GM21515 (cell line): ENCODE results near the gene WDFY1.
"Not testable (repeated sequence)": the region's sequence is repeated elsewhere in the genome, so short reads cannot be mapped to it uniquely, and the experiment has no call there.

Source experiments
- ATAC-seq: cut with Tn5 transposase; IDR thresholded peaks from one replicate; pipeline ENCODE4 v1.9.1; 2021; ENCODE audit not compliant: unreplicated experiment

WDFY1 gene

GRCh38 chr2:223897669-223898330, 47.3 kb downstream of the WDFY1 start:
- ATAC-seq: no peak

DNA sequence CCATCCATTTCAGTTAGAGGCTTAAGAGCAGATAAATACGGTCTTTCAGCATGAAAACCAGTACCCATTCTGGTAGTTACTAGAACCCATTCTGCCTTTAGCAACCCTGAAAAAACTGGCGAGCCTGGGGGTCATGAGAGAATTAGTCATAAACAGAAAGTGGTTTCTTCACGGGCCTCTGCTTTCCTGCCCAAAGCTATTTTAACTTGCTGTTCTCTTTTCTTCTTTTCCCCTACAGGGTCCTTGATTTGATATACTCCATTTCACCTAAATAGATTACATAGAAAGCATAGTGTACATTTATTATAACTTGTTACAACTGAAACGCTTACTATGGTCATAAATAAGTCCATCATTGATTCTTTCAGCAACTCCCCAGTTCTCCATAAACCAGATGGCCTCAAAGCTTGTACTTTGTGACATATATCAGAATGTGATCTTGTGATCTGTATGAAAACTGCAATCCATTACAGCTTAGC, 48.3 kb downstream of the WDFY1 start:
- ATAC-seq: peak; percentile 69

- ATAC-seq: no peak
Measured at GRCh38 chr2:223894968-223895367, 50.2 kb downstream of the WDFY1 start.

DNA sequence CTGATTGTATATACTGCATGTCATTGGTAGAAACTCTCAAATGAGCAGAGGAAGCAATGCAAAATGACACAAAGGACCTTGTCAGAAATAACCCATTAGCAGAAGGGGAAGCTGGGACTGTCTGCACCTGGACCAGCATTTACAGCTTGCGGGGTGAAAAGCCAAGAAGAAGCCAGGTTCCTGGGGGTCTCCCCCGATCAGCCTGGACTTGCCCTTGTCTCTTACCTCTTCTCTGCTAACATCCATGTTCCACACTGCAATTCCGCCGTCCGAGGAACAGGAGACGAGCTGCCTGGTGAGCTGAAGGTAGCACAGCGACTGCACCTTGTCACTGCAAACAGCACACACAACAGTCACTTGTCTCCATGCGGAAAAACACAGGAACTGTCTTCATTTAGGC, 51.1 kb downstream of the WDFY1 start:
- ATAC-seq: no peak

DNA sequence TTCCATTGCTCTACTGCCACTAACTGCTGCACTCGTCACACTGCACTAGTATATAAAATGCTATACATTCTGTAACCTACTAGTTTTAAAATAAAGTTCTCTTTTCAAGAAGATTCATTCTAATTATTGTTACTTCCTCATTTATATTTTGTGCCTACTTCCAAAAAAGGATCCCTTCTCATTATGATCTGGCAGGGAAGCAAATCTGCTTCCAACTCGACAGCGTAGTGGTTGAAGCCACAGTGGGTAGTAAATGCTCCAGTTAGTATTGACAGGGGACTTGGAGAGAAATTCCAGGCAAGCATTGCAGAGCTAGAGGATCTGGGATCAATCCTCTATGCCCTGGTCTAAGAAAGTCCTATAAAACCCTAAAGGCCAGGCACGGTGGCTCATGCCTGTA, 54.4 kb downstream of the WDFY1 start:
- no peak for ATAC-seq

GRCh38 chr2:223889229-223889628, 55.9 kb downstream of the WDFY1 start:
- ATAC-seq: no peak

DNA sequence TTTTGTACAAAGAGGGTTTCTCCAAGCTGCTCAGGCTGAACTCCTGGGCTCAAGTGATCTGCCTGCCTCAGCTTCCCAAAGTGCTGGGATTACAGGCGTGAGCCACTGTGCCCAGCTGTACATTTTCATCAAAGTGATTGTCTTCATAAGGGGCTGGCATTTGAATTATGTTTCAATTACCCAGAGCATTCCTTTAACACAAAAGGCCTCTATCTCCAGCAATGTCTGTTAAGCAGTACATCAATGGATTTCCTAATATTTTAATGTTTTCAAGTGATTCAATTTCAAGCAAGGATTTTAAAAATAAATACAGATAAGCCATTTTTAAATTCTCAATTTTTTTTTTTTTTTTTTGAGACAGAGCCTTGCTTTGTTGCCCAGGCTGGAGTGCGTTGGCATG, 56.9 kb downstream of the WDFY1 start:
- ATAC-seq: no peak

DNA sequence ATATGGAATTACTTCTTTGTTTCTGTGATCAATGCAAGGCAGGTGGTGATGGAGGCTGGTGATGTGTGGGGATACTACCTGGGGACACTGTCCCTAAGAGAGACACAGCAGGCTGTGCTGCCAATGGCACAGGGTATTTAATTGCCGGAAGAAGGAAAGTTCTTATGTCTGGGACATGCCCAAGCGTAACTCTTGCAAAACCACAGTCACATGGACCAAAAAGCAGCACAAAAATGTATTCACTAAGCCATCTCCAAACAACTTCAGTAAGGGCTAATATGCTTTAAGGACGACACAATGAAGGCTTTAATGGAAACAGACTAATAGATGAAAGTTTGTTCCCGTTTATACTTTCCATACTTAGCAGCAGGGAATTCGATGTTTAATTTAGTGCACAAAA, 58.0 kb downstream of the WDFY1 start:
- no peak for ATAC-seq

- no peak for ATAC-seq
Measured at GRCh38 chr2:223886726-223887125, 58.4 kb downstream of the WDFY1 start.

DNA sequence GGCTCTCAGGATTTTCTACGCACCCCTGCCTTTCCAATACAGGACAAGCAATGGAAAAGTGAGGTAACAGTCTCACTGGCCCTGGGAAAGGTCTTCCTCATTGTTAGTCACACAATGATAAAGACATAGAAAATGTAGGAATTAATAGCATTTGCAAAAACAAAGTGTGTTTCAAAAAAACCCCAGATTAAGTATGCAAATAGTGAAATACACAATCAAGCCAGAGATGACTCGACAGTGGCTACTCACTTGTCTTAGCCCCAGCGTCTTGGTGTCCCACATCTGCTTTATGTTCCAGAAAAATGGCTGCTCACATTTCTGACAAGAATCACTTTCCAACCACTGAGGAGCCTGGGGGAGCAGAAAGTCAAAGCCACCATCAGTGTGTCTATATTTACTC, 60.7 kb downstream of the WDFY1 start:
- ATAC-seq: peak; percentile 85

- no peak for ATAC-seq
Measured at GRCh38 chr2:223882715-223883114, 62.4 kb downstream of the WDFY1 start.

DNA sequence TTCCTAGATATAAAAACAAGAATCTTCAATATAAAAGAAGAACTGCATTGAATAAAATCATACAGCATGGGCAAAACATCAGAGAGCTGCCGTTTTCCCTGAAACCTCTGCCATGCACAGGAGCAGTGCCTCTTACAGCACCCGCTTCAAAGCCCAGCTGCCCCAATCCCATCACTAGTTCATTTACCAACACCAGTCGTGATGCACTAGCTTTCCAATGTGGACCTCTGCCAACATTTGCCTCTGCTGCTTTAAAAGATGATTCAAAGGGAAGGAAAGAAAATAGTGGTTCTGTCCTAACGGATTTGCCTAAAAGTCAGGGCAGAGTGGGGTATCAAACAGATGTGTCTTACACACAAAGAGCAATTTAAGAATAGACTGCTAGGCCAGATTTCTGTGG, 64.3 kb downstream of the WDFY1 start:
- ATAC-seq: no peak

GRCh38 chr2:223877721-223878410, 67.3 kb downstream of the WDFY1 start:
- no peak for ATAC-seq

DNA sequence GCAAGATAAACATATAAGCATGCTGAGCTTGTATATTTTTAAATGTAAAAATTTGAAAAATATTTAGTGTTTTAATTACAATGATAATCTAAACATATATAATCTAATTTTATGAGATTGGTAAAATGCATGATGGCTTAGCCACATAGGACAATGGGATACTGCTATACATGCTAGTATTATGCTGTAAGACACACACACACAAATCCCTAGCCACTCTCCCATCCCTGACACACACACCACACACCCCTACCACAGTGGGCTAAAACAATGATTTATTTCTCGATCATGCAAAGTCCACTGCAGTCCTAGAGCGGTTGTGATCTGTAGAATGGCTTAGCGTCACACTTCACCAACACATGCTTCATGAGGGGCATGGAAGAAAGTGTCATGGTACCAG, 71.5 kb downstream of the WDFY1 start:
- ATAC-seq: no peak

GRCh38 chr2:223872772-223873171, 72.4 kb downstream of the WDFY1 start:
- not testable (repeated sequence) for ATAC-seq

DNA sequence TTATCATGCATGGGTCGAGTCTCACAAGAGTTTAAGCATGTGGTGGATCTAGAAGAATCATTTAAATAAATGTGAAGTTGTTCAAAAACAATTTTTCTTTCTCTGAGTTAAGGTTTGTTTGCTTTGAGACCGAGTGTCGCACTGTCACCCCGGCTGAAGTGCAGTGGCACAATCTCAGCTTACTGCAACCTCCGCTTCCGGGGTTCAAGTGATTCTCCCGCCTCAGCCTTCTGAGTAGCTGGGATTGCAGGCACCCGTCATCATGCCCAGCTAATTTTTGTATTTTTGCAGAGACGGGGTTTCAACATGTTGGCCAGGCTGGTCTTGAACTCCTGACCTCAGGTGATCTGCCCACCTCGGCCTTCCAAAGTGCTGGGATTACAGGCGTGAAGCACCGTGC, 73.5 kb downstream of the WDFY1 start:
- not testable (repeated sequence) for ATAC-seq

DNA sequence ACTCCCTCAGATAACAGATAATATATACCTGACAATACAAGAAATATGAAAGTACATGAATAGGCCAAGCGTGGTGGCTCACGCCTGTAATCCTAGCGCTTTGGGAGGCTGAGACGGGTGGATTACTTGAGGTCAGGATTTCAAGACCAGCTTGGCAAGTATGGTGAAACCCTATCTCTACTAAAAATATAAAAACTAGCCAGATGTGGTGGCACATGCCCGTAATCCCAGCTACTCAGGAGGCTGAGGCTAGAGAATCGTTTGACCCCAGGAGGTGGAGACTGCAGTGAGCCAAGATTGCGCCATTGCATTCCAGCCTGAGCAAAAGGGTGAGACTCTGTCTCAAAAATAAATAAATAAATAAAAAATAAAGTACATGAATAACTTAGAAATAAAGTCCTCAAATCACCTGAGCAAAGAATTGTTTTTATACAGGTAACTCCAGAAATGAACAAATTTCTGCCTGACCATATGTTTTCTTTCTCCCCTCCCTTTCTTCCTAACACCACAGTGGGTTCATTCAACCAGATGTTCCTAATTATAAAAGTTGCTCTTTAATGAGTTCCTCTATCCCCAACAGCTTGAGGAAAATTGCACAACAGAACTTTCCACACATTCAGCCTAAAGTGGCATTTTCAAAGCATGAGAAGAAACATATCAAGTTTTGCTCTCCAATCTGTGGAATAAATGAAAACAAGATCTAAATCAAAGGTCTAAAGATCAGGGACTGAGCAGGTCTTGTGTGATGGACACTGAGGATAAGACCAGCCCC, 74.1 kb downstream of the WDFY1 start:
- no peak for ATAC-seq

- peak; percentile 59 for ATAC-seq
Measured at GRCh38 chr2:223868005-223868404, 77.1 kb downstream of the WDFY1 start.

GRCh38 chr2:223865907-223866508, 79.1 kb downstream of the WDFY1 start:
- no peak for ATAC-seq

DNA sequence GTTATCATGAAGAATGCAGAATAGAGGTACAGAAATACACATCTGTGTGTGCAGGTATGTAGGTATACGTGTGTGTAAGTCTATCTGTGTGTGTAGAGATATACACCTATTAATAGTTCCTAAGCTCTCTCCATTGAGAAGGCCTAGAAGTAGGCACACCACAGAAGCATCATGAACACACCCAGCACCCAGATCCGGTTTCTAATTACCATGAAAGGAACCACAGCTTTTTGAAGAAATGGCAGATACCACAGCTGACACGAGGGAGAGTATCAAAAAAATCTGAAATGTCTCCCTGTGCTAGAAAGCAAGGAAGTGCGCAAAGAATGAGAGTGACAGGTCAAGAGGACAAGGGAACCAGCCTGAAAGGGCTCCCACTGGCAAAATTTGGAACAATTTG, 80.0 kb downstream of the WDFY1 start:
- no peak for ATAC-seq

DNA sequence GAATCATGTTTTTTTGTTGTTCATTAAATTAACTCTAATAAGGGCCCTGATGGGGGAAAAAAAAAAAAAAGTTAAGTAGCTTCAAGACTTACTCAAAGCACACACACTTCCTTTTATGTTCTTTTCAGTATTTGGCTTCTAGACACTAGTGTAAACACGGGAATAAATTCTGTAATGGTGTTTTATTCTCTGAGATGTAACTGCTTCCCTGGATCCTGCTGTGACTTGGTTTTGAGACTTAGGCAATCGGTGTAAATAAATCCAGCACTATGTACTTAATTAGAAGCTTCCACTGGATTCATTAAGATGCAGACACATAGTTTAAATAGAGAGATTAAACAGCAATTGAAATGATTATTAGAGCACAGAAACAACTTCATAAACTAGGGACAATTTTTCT, 81.6 kb downstream of the WDFY1 start:
- ATAC-seq: no peak
